Measurements from ENCODE around the gene SEMA3E.
"Not testable (repeated sequence)": the region's sequence is repeated elsewhere in the genome, so short reads cannot be mapped to it uniquely, and the experiment has no call there.

Gene SEMA3E

DNA sequence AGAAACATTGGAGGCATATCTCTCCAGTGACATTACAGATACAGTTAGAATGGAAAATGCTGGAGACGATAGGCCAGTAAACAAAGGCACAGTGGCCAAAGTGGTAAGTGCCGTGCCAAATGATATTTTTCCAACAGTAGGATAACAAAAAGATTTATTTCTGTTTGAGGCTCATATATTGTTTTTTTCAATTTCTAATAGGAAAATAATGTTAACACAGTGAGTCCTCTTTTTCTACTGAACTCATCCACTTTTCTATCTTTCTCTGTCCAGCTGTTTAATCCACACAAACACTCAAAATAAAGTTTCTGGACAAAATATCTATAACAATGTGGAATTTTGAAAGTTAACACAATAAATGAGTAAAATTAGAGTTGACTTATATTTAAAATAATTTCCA lies 201.3 kb downstream of the SEMA3E start:
- no peak for DNase-seq

GRCh38 chr7:83446102-83446669 lies 202.8 kb downstream of the SEMA3E start:
- DNase-seq: no peak

DNA sequence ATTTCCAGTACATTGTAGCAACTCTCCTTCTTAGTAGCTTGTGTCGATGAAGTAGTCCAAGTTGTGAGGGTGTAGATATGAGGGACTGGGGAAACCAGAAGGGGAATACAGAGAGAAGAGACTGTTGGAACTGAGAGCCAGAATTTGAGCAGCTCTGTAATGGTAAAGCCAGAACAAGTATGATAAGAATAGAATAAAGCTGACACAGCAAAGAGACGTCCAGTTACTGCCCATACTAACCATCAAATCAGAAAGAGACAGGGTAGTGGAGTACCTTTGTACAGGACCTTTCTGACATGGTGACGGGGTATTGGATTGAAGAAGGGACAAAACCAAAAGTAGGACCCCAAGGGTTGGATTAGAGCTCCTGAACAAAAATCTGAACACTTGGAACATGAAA lies 206.0 kb downstream of the SEMA3E start:
- no peak for DNase-seq

DNA sequence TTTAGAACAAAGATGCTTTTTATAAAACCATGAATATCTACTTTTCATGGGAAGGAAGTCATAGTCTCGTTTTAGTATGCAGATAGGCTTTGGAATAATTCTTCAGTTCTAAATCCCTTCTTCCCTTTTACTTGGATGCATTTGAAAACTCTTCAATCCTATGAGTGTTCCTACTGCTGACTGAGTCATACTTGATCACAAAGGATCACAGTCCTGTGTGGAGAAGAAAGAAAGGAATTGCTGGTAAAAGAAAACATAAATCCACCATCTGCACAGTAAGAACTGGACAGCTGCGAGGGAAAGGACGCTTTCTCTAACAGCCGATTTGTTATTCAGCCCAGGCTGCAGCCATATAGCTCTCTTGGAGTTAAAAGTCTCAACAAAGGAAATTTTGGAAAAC lies 209.9 kb downstream of the SEMA3E start:
- DNase-seq: no peak

DNA sequence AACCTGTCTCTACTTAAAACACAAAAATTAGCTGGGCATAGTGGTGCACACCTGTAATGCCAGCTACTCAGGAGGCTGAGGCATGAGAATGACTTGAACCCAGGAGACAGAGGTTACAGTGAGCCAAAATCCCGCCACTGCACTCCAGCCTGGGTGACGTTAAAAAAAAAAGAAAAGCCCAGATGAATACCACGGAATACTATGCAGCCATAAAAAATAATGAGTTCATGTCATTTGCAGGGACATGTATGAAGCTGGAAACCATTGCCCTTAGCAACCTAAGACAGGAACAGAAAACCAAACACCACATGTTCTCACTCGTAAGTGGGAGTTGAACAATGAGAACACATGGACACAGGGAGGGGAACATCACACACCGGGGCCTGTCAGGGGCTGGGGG lies 218.7 kb downstream of the SEMA3E start:
- not testable (repeated sequence) for DNase-seq

DNA sequence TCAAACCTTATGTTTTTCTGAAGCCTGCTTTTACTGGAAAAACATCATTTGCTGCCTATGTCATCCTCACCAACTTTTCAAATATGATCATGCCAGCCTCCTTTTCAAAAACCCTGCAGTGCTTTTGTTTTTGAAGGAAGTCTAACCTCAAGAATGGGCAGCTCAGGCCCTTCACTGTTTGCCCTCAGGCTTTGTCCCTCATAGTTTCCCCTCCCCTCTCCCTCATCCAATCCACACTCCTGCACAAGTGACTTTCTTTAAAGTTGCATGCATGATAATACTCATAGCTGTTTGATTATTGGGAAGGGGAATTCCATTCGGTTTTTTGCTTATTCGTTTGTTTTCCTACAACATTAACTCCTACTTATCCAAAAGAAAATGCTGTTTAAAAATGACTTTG lies 219.4 kb downstream of the SEMA3E start:
- DNase-seq: no peak

DNA sequence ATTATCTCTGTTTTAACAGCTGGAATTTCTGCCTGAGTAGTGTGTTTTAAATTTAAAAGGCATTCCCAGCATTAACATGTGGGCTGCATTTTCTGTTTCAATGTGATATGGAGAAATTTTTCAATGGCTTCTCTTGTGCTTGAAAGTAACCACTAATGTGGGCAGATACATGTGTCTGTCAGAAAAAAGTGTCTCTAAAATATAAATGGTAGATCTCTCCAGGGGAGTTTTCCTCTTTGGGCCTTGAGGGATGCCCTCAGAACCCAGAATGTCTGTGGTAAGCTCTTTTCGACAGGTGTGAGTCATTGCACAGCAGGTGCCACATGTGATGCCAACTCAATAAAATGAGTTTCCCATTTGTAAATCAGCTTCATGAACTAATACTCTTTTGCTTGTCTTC lies 221.1 kb downstream of the SEMA3E start:
- DNase-seq: no peak

- DNase-seq: no peak
Observed at GRCh38 chr7:83426325-83426724, 222.6 kb downstream of the SEMA3E start.

DNA sequence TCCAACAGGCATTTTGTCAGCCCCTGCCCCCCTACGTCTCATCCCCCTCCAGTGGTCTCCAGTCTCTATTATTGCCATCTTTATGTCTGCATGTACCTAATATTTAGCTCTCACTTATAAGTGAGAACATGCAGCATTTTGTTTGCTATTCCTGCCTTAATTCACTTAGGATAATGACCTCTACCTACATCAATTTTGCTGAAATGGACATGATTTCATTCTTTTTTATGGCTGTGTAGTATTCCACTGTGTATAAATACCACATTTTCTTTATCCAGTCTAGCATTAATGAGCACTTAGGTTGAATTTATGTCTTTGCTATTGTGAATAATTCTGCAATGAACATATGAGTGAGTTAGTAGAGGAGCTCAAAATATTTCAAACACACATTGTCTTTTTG lies 229.9 kb downstream of the SEMA3E start:
- no peak for DNase-seq

DNA sequence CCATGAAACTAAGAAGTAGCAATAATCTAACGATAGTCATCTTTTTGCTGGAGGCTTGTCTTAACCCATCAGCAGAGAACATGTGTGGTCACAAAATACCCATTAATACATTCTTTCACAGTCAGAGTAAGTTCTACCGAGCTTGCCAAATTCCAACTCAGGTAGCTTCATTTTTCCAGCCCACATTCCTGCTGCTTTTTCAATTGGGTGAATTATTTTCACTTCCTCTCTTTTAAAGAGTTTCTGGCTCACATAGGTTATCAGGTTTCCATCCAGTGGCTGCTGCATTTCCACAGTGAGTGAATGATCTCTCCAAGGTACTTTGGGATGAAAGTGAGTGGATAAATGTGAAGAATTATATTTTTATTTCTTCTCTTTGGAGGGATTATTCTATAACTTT lies 233.1 kb downstream of the SEMA3E start:
- no peak for DNase-seq

DNA sequence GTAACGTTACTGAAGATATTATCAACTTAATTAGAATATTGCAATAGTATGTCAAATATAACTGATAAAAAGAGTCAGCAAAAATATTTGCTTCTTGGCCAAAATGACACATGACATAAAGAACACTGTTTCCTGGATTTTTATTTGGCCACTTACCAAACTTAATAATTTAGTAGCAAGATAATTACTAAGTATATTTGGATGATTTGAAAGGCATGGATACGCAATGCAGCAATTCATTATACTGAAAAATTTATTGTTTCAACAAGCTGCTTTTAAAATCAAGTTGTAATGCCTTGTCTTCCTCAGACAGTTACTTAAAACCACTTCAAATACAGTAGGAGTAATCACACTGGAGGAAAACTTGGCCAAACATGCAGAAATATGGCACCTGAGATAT lies 234.0 kb downstream of the SEMA3E start:
- DNase-seq: no peak

- DNase-seq: no peak
Observed at GRCh38 chr7:83413831-83414230, 235.1 kb downstream of the SEMA3E start.

DNA sequence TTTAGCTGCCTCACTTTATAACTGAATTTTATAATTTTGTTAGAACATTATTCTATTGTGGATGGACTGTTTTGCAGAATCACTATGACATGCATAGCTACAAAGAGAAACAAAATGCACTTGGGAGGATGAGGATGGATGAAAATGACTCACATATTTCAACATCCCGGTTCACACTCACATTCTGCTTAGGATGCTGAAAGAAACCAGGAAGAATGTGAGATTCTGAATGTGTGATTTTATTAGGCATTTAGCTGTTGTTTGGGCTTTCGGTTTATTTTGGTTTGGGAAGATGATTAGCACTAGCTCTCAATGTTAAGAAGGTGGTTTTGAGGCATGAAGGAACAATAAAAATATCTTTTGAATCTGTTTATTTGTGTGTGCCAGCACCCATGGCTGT lies 235.5 kb downstream of the SEMA3E start:
- no peak for DNase-seq

DNA sequence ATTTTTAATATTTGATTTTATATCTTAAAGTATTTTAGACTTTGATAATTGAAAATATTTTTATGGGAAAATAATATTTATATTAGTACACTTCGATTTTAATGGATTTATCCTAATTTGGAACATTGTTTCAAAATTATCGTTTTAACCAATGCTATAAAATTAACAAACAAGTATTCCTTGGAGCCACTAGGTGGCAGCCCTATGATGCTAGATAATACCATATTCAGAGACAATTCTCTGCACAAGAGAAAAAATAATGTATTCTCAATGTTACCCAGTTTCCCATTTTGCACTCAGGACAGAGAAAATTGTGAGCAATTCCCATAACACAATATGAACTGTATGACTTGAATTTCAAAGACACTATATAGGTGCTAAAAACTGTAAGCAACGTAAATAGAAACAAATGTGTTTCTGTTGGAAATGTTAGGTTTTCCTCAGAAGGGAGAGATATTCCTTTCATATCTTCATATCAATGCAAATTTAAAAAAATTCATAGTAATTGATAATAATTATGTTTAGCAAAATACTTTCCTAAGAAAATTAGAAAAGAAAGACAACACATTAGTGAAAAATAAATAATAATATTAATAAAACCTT lies 237.8 kb downstream of the SEMA3E start:
- DNase-seq: no peak

DNA sequence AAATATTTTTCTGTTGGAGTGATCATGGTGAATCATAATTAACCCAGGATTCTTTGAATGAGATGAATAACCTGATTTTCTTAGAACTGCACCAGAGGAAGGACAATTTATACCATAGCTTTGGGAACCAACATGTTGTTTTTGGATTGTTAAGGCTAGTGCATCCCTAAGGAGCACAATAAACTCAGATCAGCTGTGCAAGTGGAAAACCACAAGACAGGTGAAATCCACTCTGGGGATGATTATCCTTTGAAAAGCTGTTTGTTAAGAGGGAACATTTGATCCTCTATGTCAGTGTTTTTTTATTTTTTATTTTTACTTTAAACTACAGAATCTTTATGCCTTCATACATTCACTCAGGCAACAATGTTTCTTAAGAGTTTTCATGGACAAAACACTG lies 254.2 kb downstream of the SEMA3E start:
- no peak for DNase-seq

DNA sequence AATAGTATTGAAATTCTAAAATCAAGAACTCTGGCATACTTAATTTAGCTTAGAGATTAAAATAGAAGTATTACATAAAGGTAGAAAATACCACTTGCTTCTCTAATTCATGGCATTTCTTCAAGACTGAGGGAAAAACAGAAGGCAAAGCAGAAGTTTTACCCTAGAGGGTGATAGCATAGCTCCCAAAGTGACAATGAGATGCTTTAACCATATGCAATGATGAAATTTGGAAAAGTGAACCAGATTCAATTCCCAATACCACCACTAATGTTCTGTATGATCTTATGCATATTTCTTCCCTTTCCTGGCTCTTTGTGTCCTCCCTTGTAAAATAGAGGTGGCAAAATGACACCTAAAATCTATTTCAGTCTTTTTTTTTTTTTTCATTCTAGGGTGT lies 260.5 kb downstream of the SEMA3E start:
- DNase-seq: no peak

DNA sequence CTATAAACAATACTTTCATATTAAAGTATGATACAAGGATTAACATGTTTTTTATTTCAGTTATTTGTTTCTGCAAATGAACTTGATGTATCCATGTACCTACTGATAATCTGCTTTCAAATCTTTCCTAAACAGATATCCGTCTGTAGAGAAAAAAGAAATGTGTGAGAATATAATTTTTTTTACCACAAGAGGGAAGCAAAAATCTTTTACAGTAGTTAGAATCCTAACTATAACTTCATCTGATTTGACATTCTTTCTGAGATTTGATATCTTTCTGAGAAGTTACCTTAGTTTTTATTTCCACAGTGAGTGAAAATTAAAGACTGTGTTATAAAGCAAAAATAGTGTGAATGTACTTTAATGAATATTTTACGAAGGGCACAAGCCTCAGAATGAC lies 282.3 kb downstream of the SEMA3E start:
- no peak for DNase-seq

DNA sequence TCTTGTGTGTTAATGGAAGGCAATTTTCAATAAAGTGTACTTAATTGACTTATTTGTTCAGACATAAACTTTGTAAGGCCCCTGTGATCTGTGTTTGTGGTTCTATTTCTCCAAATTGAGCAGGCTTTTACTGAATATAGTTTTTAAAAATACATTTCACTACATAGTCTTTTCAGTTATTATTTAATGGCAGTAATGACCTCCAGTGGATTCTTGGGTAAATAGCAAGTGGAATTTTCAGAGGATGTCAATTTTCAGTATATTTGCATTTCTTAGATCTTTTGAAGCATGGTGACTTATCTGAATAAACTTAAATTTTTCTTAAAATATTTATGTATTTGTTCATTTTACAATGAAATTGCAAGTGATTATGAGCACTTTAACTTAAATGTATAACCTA lies 283.2 kb downstream of the SEMA3E start:
- no peak for DNase-seq

DNA sequence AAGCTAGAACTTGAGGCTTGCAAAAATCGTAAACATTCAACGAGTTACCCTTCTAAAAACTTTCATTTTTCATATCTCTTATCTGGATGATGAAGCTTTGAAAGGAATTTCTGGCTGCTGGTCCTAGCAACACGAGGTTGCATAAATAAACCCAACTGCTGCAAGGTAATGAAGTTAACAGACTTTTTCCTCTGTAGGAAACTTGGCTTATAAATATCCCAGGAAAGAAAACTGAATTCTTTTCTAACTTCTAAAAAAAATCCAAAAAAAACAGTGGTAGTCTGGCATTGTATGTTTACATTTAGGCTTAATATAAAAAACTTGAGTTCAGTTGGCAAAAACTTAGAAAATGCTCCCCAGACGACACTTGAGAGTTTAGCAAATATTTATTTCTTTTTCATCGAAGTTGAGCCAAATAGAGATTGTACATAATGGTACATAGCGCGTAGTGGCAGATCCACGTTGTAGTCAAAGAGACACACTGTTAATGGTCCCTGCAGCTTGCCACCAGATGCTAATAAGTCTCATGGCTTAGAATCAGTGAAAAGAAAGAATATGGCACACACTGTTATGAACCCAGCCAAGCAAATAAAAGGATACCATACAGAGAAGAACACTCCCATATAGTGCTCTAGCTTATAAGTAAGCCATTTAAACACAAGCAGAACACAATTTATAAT lies 285.9 kb downstream of the SEMA3E start:
- DNase-seq: no peak

GRCh38 chr7:83359108-83359507 lies 289.8 kb downstream of the SEMA3E start:
- no peak for DNase-seq

- no peak for DNase-seq
Observed at GRCh38 chr7:83355143-83355542, 293.8 kb downstream of the SEMA3E start.

DNA sequence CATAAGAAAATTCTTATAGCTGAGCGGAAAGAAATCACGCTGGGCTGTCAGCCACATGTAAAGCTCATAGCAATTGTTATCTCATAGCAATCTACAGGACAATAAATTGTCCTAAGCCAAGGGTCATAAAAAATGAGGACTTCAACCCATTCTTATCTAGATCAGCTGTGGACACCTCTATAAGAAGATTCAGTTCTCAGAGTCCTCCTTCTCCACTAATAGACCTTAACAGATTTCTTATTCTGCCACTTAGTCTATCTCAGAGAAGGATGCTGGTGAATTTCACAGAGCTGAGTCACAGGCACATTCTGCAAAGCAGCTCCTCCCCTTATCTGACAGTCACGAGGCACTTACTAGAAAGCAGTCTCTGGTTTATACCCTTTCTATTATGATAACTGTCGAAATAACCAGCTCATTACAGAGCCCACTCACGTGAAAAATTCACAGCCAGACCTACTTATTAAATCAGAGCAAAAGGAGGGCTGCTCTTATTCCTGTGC lies 300.9 kb downstream of the SEMA3E start:
- no peak for DNase-seq

GRCh38 chr7:83339907-83340306 lies 309.0 kb downstream of the SEMA3E start:
- DNase-seq: no peak

DNA sequence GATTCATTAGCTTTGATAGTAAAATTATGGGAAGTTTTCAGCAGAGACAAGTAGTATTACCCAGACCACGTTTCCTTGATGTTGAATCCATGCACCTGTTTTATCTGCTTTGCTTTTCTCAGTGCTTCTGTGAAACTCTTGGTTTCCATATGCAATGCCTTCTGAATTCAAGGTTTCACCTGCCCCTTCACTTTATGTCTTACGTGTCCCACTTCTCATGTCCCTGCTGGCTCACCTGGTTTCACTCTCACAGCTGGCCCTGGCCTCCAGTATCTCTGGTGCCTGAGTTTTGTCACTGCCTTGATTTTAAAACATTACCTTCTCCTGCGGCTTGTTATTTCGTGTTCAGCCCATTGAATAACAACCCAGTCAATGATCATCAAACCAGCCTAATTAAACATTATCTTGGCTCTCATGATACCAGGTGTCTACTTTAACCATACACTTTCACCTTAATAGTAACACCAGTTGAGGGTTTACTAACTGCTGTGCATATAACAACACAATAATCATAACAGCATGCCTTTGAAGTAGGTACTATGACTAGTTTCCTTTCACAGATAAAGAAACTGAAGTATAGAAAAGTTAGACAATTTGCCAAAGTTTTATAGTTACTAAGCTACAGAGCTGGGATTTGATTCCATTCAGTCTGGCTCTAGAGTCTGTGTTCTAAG lies 310.5 kb downstream of the SEMA3E start:
- DNase-seq: no peak

Data from stimulated activated naive CD4-positive, alpha-beta T cell treated with Interleukin-2 at 50 U/mL for 16 hours (primary cell).